ENCODE data around the gene ESPNL.

Gene ESPNL

DNA sequence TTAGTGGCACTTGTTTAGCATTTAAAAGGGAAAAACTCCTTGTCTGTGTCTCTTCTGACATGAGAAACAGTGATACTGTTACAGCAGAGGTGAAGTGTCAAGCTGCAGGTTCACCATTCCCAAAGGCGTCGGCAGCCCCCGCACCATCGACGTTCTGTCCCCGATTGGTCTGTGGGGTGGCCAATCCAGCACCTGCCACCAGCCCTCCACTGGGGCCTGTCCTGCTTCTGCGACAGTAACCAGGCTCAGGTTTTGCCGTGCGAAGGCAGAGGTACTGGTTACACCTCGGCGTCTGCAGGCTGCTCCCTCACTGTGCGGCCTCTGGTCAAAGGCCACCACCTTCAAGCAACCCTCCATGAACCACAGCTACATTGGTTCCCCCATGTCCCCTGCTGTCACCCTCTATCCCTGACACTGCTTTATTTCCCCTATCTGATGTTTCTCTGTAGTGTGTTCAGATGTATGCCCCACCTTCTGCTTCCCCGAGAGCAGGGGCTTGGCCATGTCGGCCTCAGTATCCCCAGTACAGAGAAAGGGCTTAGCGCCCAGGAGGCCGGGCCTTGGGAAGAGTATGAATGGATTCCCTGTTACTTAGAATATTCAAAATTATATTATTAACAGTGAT, 8.6 kb upstream of the ESPNL start:
- Mint-ChIP-seq H3K9me3 (no peaks in the 10 kb centered on the region), H3K4me1 (no peaks in the 10 kb centered on the region), H3K36me3 (peaks cover 20% of the 10 kb centered on the region), H3K27ac (no peak overlapping the region), H3K4me3 (no peak overlapping the region)
- peak in 1 of 2 donors; percentile 42 for DNase-seq (ENCODE audit: low spot score in 2 of 2)
- no peak for ATAC-seq

DNA sequence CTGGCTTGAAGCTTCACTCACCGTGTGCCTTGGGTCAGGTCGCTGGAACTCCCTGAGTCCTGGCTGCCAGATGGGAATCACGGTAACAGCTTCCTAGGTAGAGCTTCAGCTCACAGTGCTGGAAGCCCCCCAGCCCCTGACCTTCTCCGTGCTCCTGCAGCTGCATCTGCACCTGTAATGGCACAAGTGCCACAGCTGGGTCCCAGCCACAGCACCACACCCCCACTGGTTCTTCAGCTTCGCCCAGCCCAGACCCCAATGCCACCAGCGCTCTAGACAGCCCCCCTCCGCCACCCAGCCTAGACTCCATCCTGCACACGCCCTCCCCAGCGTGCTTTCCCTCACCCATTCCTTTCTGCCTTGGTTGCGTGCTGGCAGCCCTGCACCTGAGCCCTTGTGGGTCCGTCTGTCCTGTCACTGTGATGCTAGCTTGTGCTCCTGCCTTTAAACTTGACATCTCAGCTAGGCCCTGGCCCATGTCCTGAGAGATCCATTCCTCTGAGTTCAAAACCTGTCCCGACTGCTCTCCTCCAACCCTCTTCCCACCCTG, 7.6 kb upstream of the ESPNL start:
- DNase-seq (ENCODE audit: low spot score in 2 of 2): peak in 1 of 2 donors; percentile 38
- no peaks in the 10 kb centered on the region for H3K4me1 Mint-ChIP-seq
- ATAC-seq: no peak
- H3K4me3 Mint-ChIP-seq: no peak overlapping the region
- H3K36me3 Mint-ChIP-seq: peaks cover 27% of the 10 kb centered on the region
- H3K9me3 Mint-ChIP-seq: no peaks in the 10 kb centered on the region
- H3K27ac Mint-ChIP-seq: peak overlapping the region; percentile 72

DNA sequence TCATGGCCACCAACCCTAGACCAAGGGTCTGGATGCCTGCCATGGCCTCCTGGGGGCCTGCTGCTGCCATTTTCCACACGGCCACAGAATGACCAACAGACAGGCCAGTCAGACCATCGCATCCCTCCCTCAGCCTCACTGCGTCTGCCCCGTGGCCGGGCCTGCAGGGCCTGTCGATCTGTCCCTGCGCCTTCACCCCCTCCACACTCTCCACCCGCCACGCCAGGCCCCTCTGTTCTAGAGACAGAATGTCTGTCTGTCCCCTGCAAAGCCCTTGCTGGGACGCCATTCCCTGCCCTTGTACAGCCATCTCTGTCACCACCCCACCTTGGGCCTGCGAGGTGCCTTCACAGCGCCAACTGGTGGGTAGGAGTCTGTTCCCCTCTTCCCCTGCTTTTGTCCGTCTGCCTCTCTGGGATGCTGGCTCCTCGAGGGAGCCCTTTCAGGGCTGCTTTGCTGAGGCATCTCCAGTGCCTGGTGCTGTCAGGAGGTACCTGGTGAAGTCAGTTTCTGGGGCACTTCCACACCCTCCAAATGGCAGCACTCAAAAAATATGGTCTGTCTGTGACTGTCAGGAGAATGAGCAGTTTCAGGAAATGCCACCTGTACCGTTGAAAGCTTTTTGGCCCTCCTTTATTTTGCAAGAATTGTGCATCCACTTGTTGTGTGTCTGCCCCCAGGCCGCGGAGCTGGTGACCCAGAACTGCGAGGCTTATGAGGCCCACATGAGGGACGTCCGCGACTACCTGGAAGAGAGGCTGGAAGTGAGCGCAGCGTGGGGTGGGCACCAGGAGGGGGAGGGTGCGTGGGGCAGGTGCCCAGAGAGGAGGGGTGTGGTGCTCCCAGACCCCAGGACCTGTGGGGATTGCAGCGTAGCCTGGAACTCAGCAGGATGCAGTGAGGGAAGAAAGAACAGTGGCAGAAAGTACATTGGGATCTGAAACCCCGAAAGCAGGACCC, 6.7 kb upstream of the ESPNL start:
- Mint-ChIP-seq H3K4me1 (no peaks in the 10 kb centered on the region), H3K27ac (peak overlapping the region; percentile 72), H3K9me3 (no peaks in the 10 kb centered on the region), H3K4me3 (no peak overlapping the region), H3K36me3 (peaks cover 27% of the 10 kb centered on the region)
- peak in 1 of 2 donors; percentile 45 for DNase-seq (ENCODE audit: low spot score in 2 of 2)
- ATAC-seq: no peak

DNA sequence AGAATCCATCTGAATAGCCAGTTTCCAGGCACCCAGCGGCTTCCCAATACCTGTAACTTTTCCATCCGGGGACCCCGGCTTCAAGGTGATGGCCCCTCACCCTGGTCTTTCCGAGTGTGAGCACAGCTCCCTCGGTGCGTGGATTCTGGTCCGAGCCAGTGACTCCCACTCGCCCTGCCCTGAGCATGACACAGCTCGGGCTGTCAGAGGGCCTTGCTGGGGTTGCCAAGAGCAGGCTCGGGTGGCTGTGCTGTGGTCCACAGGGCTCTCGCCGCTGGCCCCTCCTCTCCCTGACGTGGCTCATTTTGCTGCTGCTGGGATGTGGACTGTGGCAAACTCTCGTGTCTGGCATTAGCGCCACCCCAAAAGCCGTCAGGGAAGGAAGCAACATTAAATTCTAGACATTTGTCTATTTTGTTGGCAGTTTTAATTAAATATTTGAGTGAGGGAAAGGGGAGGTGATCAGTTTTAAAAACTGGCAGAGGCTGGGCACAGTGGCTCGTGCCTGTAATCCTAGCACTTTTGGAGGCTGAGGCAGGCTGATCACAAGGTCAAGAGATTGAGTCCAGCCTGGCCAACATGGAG, 5.6 kb upstream of the ESPNL start:
- ATAC-seq: no peak
- H3K27ac Mint-ChIP-seq: peak overlapping the region; percentile 23
- peak in 1 of 2 donors; percentile 17 for DNase-seq (ENCODE audit: low spot score in 2 of 2)

DNA sequence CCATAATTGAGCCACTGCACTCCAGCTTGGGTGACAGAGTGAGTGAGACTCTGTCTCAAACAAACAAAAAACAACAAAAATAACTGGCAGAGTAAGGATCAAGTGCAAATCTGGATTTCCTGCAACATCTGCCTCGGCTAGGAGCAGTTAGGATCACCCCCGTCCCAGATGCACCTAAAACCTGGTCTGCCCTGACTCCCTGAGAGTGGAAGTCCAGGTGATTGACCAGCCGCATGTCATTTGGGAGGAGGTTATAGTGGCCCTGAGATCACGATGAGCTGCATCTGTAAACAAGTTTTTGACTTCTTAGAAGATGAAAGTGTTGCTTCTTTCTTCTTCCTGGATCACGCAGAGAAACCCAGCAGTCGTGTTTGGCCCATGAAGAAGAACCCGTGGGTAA, 5.0 kb upstream of the ESPNL start:
- ATAC-seq (no peak), DNase-seq (ENCODE audit: low spot score in 2 of 2) (peak in 1 of 2 donors; percentile 13)
- Mint-ChIP-seq H3K9me3 (no peaks in the 10 kb centered on the region), H3K4me1 (no peaks in the 10 kb centered on the region), H3K4me3 (no peak overlapping the region), H3K36me3 (peaks cover 17% of the 10 kb centered on the region), H3K27ac (peak overlapping the region; percentile 23)

More for the DNA sequence above, 5.6 kb upstream of the ESPNL start:
- H3K4me3 Mint-ChIP-seq: no peak overlapping the region
- no peaks in the 10 kb centered on the region for H3K4me1 Mint-ChIP-seq
- H3K9me3 Mint-ChIP-seq: no peaks in the 10 kb centered on the region
- peaks cover 19% of the 10 kb centered on the region for H3K36me3 Mint-ChIP-seq

GRCh38 chr2:238096311-238097011, 3.7 kb upstream of the ESPNL start:
- H3K27ac Mint-ChIP-seq: no peak overlapping the region
- no peaks in the 10 kb centered on the region for H3K9me3 Mint-ChIP-seq
- ATAC-seq (no peak), DNase-seq (ENCODE audit: low spot score in 2 of 2) (peak in 1 of 2 donors; percentile 48)
- H3K4me3 Mint-ChIP-seq: no peak overlapping the region
- no peaks in the 10 kb centered on the region for H3K4me1 Mint-ChIP-seq
- H3K36me3 Mint-ChIP-seq: peaks cover 17% of the 10 kb centered on the region

DNA sequence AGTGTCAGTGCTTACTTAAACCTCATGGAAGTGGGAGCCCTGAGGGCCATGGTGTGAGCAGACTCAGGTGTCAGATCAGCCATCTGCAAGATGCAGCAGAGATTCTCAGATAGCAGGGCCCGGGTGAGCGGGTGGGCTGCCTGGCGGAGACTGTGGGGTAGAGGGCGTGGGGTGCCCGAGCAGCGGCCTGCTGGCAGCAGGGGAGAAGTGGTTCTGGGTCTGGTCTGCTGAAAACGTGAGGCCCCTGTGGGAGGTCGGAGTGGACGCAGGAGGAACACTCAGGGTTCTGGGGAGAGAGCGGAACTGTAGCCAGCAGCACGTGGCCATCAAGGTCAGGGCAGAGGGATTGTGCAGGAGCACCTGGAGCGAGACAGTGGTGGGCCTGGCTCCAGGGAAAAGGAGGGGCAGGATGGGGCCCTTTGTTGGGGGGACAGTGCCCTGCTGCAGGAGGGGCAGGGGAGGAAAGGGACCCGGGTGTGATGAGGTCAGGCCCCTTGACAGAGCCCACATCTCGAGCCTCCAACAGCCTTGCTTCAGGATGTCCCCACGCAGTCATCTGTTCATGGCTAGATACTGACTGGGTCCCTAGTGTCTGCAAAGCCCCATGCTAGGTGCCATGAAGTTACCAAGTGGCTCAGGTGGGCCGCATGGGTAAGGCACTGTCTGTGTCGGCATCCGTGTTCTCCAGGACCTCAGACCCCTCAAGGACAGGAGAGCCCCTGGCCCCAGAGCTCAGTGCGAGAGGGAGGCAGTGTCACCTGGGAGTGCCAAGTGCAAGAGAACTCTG, 2.7 kb upstream of the ESPNL start:
- no peaks in the 10 kb centered on the region for H3K4me1 Mint-ChIP-seq
- peaks cover 15% of the 10 kb centered on the region for H3K36me3 Mint-ChIP-seq
- no peaks in the 10 kb centered on the region for H3K9me3 Mint-ChIP-seq
- DNase-seq (ENCODE audit: low spot score in 2 of 2): peak; percentile 1 to 46
- H3K27ac Mint-ChIP-seq: no peak overlapping the region
- H3K4me3 Mint-ChIP-seq: no peak overlapping the region
- no peak for ATAC-seq

- Mint-ChIP-seq H3K9me3 (no peaks in the 10 kb centered on the region), H3K36me3 (peaks cover 11% of the 10 kb centered on the region), H3K4me1 (no peaks in the 10 kb centered on the region), H3K27ac (no peak overlapping the region), H3K4me3 (no peak overlapping the region)
- DNase-seq (ENCODE audit: low spot score in 2 of 2): peak; percentile 1 to 71
- ATAC-seq: no peak
These were observed 1.9 kb upstream of the ESPNL start for GRCh38 chr2:238097988-238098871.

GRCh38 chr2:238098901-238099713, 1.0 kb upstream of the ESPNL start:
- Mint-ChIP-seq H3K27ac (no peak overlapping the region), H3K9me3 (no peaks in the 10 kb centered on the region), H3K4me3 (no peak overlapping the region), H3K36me3 (peaks cover 7% of the 10 kb centered on the region), H3K4me1 (no peaks in the 10 kb centered on the region)
- no peak for ATAC-seq
- no peak for DNase-seq (ENCODE audit: low spot score in 2 of 2)

- ATAC-seq: no peak
- Mint-ChIP-seq H3K27ac (no peak overlapping the region), H3K4me1 (no peaks in the 10 kb centered on the region), H3K9me3 (no peaks in the 10 kb centered on the region), H3K36me3 (peaks cover 7% of the 10 kb centered on the region), H3K4me3 (no peak overlapping the region)
- DNase-seq (ENCODE audit: low spot score in 2 of 2): peak in 1 of 2 donors; percentile 46
These were observed 459 bp upstream of the ESPNL start for GRCh38 chr2:238099714-238100048.

DNA sequence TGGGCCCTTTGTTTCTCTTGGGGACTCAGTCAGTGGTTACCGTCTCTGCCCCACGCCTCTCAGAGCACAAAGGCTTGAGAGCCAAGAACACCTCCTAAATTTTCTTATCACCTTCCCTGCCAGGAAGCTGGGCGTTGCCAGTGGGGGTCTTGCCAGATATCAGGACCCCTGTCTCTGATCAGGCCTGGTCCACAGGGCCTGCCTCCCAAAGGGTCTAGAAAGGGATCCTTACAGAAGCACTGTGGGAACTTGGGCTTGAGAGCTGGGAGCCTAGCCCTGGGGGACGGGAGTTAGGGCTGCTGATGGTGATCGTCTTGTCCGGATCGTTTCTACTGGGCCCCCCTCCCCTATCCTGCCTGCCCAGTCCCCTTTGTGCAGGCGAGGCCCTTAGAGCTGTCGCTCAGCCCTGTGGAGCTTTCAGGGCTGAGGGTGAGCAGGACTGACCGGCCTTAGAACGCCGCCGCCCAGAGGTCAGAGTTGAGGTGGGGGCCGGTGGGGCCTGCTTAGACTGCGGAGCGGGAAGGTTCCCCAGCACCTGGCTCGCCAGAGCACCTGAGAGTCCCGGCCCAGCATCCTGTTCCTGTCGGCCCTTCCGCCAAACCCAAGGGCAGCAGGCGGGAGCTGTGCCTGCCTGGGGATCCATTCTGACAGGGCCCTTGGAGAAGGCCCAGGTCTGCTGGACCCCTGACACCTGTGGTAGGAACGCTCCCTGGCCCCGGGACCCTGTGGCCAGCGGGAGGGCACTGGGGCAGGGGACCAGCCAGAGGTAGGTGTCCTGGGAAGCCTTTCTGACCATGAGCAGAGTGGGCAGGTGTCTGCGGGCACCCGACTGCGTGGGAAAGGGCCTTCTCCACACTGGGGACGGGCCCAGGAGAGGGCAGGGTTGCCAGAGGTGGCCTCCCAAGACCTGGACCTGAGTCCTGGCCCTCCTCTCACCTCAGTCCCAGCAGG, 956 bp downstream of the ESPNL start:
- Mint-ChIP-seq H3K4me1 (no peaks in the 10 kb centered on the region), H3K27ac (no peak overlapping the region), H3K4me3 (no peak overlapping the region), H3K36me3 (peaks cover 7% of the 10 kb centered on the region), H3K9me3 (no peaks in the 10 kb centered on the region)
- ATAC-seq: no peak
- no peak for DNase-seq (ENCODE audit: low spot score in 2 of 2)

Measured in stimulated activated effector memory CD8-positive, alpha-beta T cell treated with anti-CD3 and anti-CD28 coated beads, Interleukin-12 subunit alpha, Interleukin-12 subunit beta, amount 100 ng/mL, for 72 hours (primary cell).